ENCODE results near the gene FGD2.

GRCh38 chr6:37018198-37019064, 13.0 kb downstream of the FGD2 start:
- TF ChIP-seq CTCF (IDR thresholded peaks at IDR 0.05 in 8 of 11, conservative IDR thresholded peaks at IDR 0.05 in 3 of 11) (peak; percentile 91 to 98 (median 94)), POLR2AphosphoS5 (IDR thresholded peaks at IDR 0.05) (peak in 2 of 3 donors; percentile 73 to 83), POLR2A (IDR thresholded peaks at IDR 0.05) (no peak)
